Mammary epithelial cell (primary cell): ENCODE results near the gene TMEM203.
A peak's percentile ranks its signal among the peaks of the same experiment; 100 is the strongest.

ENCODE experiments used
- CTCF ChIP-seq, 2 donors: IDR thresholded peaks in 1 of 2; conservative IDR thresholded peaks in 1 of 2; 2 replicates each; pipeline ENCODE4 v1.5.1; 2011 to 2012; ENCODE audit warnings: inconsistent platforms in 2 of 2, low read length in 2 of 2, mild to moderate bottlenecking in 2 of 2, control low read depth in 1 of 2, low read depth in 1 of 2; ENCODE audit not compliant: insufficient read depth in 1 of 2; ENCODE audit errors: extremely low read depth in 1 of 2
- EZH2 ChIP-seq: IDR thresholded peaks from 2 replicates; pipeline ENCODE4 v1.6.1; 2012; ENCODE audit warnings: low read length, inconsistent platforms, borderline replicate concordance

GRCh38 chr9:137175345-137175961, 30.0 kb downstream of the TMEM203 start:
- TF ChIP-seq CTCF (conservative IDR thresholded peaks at IDR 0.05 in 1 of 2, IDR thresholded peaks at IDR 0.05 in 1 of 2; ENCODE audit: extremely low read depth in 1 of 2, insufficient read depth in 1 of 2, low read depth in 1 of 2, low read length in 2 of 2) (peak in 1 of 2 donors; percentile 12), EZH2 (no peak)
